ENCODE data around the gene PNLDC1.

DNA sequence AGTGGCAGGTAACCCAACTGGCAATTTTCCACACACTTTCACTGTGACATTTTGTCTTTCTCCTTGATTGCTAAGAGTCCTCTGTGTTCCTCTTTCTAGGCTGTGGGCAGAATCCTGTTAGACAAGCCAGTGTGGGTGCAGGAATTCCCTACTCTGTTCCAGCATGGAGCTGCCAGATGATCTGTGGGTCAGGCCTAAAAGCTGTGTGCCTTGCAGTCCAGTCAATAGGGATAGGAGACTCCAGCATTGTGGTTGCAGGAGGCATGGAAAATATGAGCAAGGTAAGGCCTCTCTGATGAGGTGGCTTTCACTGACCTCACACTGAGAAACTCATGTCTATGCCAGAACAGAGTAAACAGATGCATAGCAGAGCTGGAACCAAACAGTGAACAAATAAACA is 33.2 kb upstream of the PNLDC1 start:
- no peak for TF ChIP-seq POLR2AphosphoS5 (IDR thresholded peaks at IDR 0.05; ENCODE audit: low read depth, low read length)
- no peak for TF ChIP-seq TAF1 (IDR thresholded peaks at IDR 0.05; ENCODE audit: borderline replicate concordance, low read depth, low read length)
- TF ChIP-seq POLR2A (IDR thresholded peaks at IDR 0.05; ENCODE audit: low read depth, low read length) = no peak
